Ascending aorta (tissue), 2 donors: ENCODE measurements around the gene C14orf119. TPM values are rescaled to one million over a fixed set of nuclear protein-coding genes. Genes with fewer than 3 reads are reported as not detected.

Experiments
- DNase-seq, 2 donors: peaks; one replicate each; pipeline ENCODE4 v3.0.0-alpha.2; 2019; ENCODE audit warnings: low spot score in 2 of 2
- H3K27ac ChIP-seq, 2 donors: fragments of 200-600 bp; sonication (generic); one replicate each; pipeline ENCODE4 v1.5.1; 2016 to 2017; ENCODE audit warnings: mild to moderate bottlenecking in 1 of 2
- H3K27me3 ChIP-seq: fragments of 200-600 bp; sonication (generic); one replicate; pipeline ENCODE4 v1.5.1; 2017
- H3K36me3 ChIP-seq, 2 donors: fragments of 200-600 bp; sonication (generic); one replicate each; pipeline ENCODE4 v1.5.1; 2016
- H3K4me1 ChIP-seq, 2 donors: fragments of 200-600 bp; sonication (generic); one replicate each; pipeline ENCODE4 v1.5.1; 2016 to 2017; ENCODE audit warnings: mild to moderate bottlenecking in 1 of 2
- H3K4me3 ChIP-seq, 2 donors: fragments of 200-600 bp; sonication (generic); one replicate each; pipeline ENCODE4 v1.5.1; 2016 to 2017; ENCODE audit warnings: mild to moderate bottlenecking in 1 of 2
- H3K9me3 ChIP-seq, 2 donors: fragments of 200-600 bp; sonication (generic); one replicate each; pipeline ENCODE4 v1.5.1; 2016
- CTCF ChIP-seq, 3 experiments: fragments of 200-600 bp in 2 of 3; fragments of 450-650 bp in 1 of 3; sonication (generic) in 2 of 3; IDR thresholded peaks; one replicate each; pipeline ENCODE4 v1.5.1; 2016 to 2019; ENCODE audit warnings: antibody characterized with exemption in 3 of 3, mild to moderate bottlenecking in 1 of 3, moderate library complexity in 1 of 3
- intact Hi-C: fragments of 100-400 bp; cut with DNase I; formaldehyde crosslinking; loops from one replicate; pipeline ENCODE4 v1.15.1; 2023
- total RNA-seq: library from RNA; depleted of rRNA; stranded (reverse); fragments of >200 nt; gene quantifications from one replicate; pipeline ENCODE4 v1.1.0, GENCODE V29; 2016

Gene C14orf119
- 2.2 TPM for total RNA-seq

GRCh38 chr14:23095196-23096108 is at the start of gene C14orf119:
Gene C14orf119, plus strand, starts transcription at chr14:23095505. Its CDS starts 2,154 bp downstream, at chr14:23097659.
- Histone ChIP-seq H3K4me3 (peak within 1 kb of the TSS; percentile 78 to 86), H3K27ac (peak within 1 kb of the TSS; percentile 97 to 98), H3K4me1 (peaks cover 0 to 22% of the 10 kb centered on the region in 2 donors), H3K36me3 (peaks cover 19 to 40% of the 10 kb centered on the region in 2 donors), H3K27me3 (no peaks in the 10 kb centered on the region), H3K9me3 (no peaks in the 10 kb centered on the region)
- TF ChIP-seq CTCF (IDR thresholded peaks at IDR 0.05), result no peak
- DNase-seq, result peak; percentile 99 to 100
- intact Hi-C loops, result loop anchor here (1.0 to 5.0 kb wide), 6 partner anchors 25 to 223 kb away; partner anchors contain the start of genes HOMEZ and LRP10

GRCh38 chr14:23047034-23047634 is 48.2 kb upstream of the C14orf119 start:
- no peaks in the 10 kb centered on the region for H3K27me3 ChIP-seq
- H3K4me1 ChIP-seq, result no peaks in the 10 kb centered on the region
- TF ChIP-seq CTCF (IDR thresholded peaks at IDR 0.05), result no peak
- intact Hi-C loops, result no loop called here
- no peak overlapping the region for H3K27ac ChIP-seq
- no peak overlapping the region for H3K4me3 ChIP-seq
- no peaks in the 10 kb centered on the region for H3K36me3 ChIP-seq
- no peak for DNase-seq
- no peaks in the 10 kb centered on the region for H3K9me3 ChIP-seq

- Histone ChIP-seq H3K9me3 (no peaks in the 10 kb centered on the region), H3K4me3 (no peak overlapping the region), H3K27me3 (no peaks in the 10 kb centered on the region), H3K36me3 (no peaks in the 10 kb centered on the region), H3K4me1 (no peaks in the 10 kb centered on the region), H3K27ac (no peak overlapping the region)
- no peak for DNase-seq
- intact Hi-C loops, result no loop called here
- TF ChIP-seq CTCF (IDR thresholded peaks at IDR 0.05), result no peak
Measured at GRCh38 chr14:23047751-23048693, 47.3 kb upstream of the C14orf119 start.

GRCh38 chr14:23049011-23049410 is 46.3 kb upstream of the C14orf119 start:
- Histone ChIP-seq H3K27ac (no peak overlapping the region), H3K9me3 (no peaks in the 10 kb centered on the region), H3K27me3 (no peaks in the 10 kb centered on the region), H3K4me3 (no peak overlapping the region), H3K36me3 (no peaks in the 10 kb centered on the region), H3K4me1 (no peaks in the 10 kb centered on the region)
- no peak for DNase-seq
- no peak for TF ChIP-seq CTCF (IDR thresholded peaks at IDR 0.05)
- intact Hi-C loops, result no loop called here
